ENCODE results near the gene CRHR1.

GRCh38 chr17:45850468-45850867 is 66.3 kb downstream of the CRHR1 start:
- TF ChIP-seq EZH2 (IDR thresholded peaks at IDR 0.05; ENCODE audit: insufficient read depth, poor library complexity, severe bottlenecking), result no peak
- TF ChIP-seq EZH2phosphoT487 (IDR thresholded peaks at IDR 0.05; ENCODE audit: insufficient read depth, low read depth), result no peak

Measured in GM23248 (cell line).